SIG-M5 treated with dmso at 0.1 percent for 504 hours (cell line): Measurements from ENCODE around the gene BOLA1.
"Not testable (repeated sequence)": the region's sequence is repeated elsewhere in the genome, so short reads cannot be mapped to it uniquely, and the experiment has no call there.

ENCODE experiments used
- DNase-seq: peaks from one replicate; lab custom pipeline; 2025; ENCODE audit not compliant: unreplicated experiment; lab: John Stamatoyannopoulos, UW

The BOLA1 gene

GRCh38 chr1:149899460-149900284 is at the start of gene BOLA1:
BOLA1 (plus strand) TSS chr1:149899568; CDS start chr1:149900060, 492 bp downstream.
- peak; percentile 94 for DNase-seq

GRCh38 chr1:149849947-149850360 is 49.4 kb upstream of the BOLA1 start:
- DNase-seq: no peak

- DNase-seq: not testable (repeated sequence)
These were observed 48.5 kb upstream of the BOLA1 start for GRCh38 chr1:149850732-149851345.

GRCh38 chr1:149851585-149852213 is 47.7 kb upstream of the BOLA1 start:
- DNase-seq: not testable (repeated sequence)

- DNase-seq: not testable (repeated sequence)
These were observed 47.1 kb upstream of the BOLA1 start for GRCh38 chr1:149852263-149852662.

- DNase-seq: not testable (repeated sequence)
These were observed 39.1 kb upstream of the BOLA1 start for GRCh38 chr1:149860271-149860670.

GRCh38 chr1:149860684-149861496 is 38.5 kb upstream of the BOLA1 start:
- not testable (repeated sequence) for DNase-seq

- not testable (repeated sequence) for DNase-seq
These were observed 37.8 kb upstream of the BOLA1 start for GRCh38 chr1:149861497-149862054.

GRCh38 chr1:149866887-149867286 is 32.5 kb upstream of the BOLA1 start:
- not testable (repeated sequence) for DNase-seq

- not testable (repeated sequence) for DNase-seq
These were observed 26.3 kb upstream of the BOLA1 start for GRCh38 chr1:149873060-149873459.

- no peak for DNase-seq
These were observed 22.0 kb upstream of the BOLA1 start for GRCh38 chr1:149877211-149877946.

GRCh38 chr1:149879556-149879955 is 19.8 kb upstream of the BOLA1 start:
- DNase-seq: no peak

- no peak for DNase-seq
These were observed 17.5 kb upstream of the BOLA1 start for GRCh38 chr1:149881876-149882275.

GRCh38 chr1:149883598-149884247 is 15.6 kb upstream of the BOLA1 start:
- DNase-seq: no peak

- peak; percentile 98 for DNase-seq
These were observed 14.7 kb upstream of the BOLA1 start for GRCh38 chr1:149884433-149885338.

GRCh38 chr1:149885339-149886120 is 13.8 kb upstream of the BOLA1 start:
- DNase-seq: peak; percentile 94

GRCh38 chr1:149886121-149886395 is 13.3 kb upstream of the BOLA1 start:
- not testable (repeated sequence) for DNase-seq
